ENCODE data around the gene GPR37. TPM values are rescaled to one million over a fixed set of nuclear protein-coding genes. Genes with fewer than 3 reads are reported as not detected.

GPR37 gene
- total RNA-seq (1 to 10 TPM in 5 of 7 donors, under 1 TPM in 2; 0.85 to 6.2 (median 2.2) TPM), polyA plus RNA-seq (under 1 TPM in 2 of 3 donors, not detected in 1; 0.05 to 0.13 TPM)
- long read RNA-seq, donor 1, transcript GPR37-201 (2 exons, 3,021 nt): major isoform, 15 of 15 reads
- long read RNA-seq, donor 1, partial matches to known transcripts: 0 of 15 reads
- long read RNA-seq, donor 1, other reads (novel, unspliced or antisense): 0 of 15 reads
- long read RNA-seq, donor 2, transcript GPR37-201 (2 exons, 3,021 nt): major isoform, 9 of 9 reads
- long read RNA-seq, donor 2, partial matches to known transcripts: 0 of 9 reads
- long read RNA-seq, donor 2, other reads (novel, unspliced or antisense): 0 of 9 reads

GRCh38 chr7:124765401-124766352, at the start of gene GPR37:
GPR37 (minus strand) TSS chr7:124765792; CDS start chr7:124764976, 816 bp downstream.
- peak within 1 kb of the TSS; percentile 21 to 71 (median 45) for H3K4me3 ChIP-seq
- DNase-seq: peak; percentile 73
- peaks cover 0 to 26% (median 19%) of the 10 kb centered on the region in 6 donors for H3K4me1 ChIP-seq
- TF ChIP-seq CTCF (IDR thresholded peaks at IDR 0.05 in 8 of 11, conservative IDR thresholded peaks at IDR 0.05 in 3 of 11) (peak in 2 of 11 experiments; percentile 15 to 23), POLR2AphosphoS5 (IDR thresholded peaks at IDR 0.05) (peak in 2 of 3 donors; percentile 52 to 67), POLR2A (IDR thresholded peaks at IDR 0.05) (no peak)
- peak within 1 kb of the TSS in 5 of 8 donors; percentile 13 to 47 (median 33) for H3K27ac ChIP-seq
- intact Hi-C loops (cut with DNase I; ENCODE audit: low total_unique reads): no loop called here
- H3K9me3 ChIP-seq: no peaks in the 10 kb centered on the region
- peaks cover 0 to 65% (median 27%) of the 10 kb centered on the region in 7 donors for H3K27me3 ChIP-seq (replicated peaks in 1 of 7)
- WGBS, 5 donors: 1 to 4% (median 2%) methylated on average over 32 to 81 of the region's 81 CpGs
- H3K36me3 ChIP-seq: no peaks in the 10 kb centered on the region

GRCh38 chr7:124813994-124814798, 48.6 kb upstream of the GPR37 start:
- Histone ChIP-seq H3K36me3 (no peaks in the 10 kb centered on the region), H3K27me3 (replicated peaks in 1 of 7) (peaks cover 0 to 5% (median 0%) of the 10 kb centered on the region in 7 donors), H3K9me3 (peaks cover 0 to 10% (median 0%) of the 10 kb centered on the region in 8 donors), H3K4me1 (no peaks in the 10 kb centered on the region), H3K4me3 (no peak overlapping the region), H3K27ac (no peak overlapping the region)
- DNase-seq: no peak
- intact Hi-C loops (cut with DNase I; ENCODE audit: low total_unique reads): no loop called here
- TF ChIP-seq POLR2AphosphoS5 (IDR thresholded peaks at IDR 0.05) (no peak), CTCF (IDR thresholded peaks at IDR 0.05 in 8 of 11, conservative IDR thresholded peaks at IDR 0.05 in 3 of 11) (no peak), POLR2A (IDR thresholded peaks at IDR 0.05) (no peak)
- WGBS, 5 donors: 81 to 93% (median 90%) methylated on average over 2 of the region's 2 CpGs

GRCh38 chr7:124812764-124813163, 47.2 kb upstream of the GPR37 start:
- intact Hi-C loops (cut with DNase I; ENCODE audit: low total_unique reads): no loop called here
- H3K36me3 ChIP-seq: no peaks in the 10 kb centered on the region

More at GRCh38 chr7:124812764-124813163, 47.2 kb upstream of the GPR37 start:
- Histone ChIP-seq H3K4me1 (no peaks in the 10 kb centered on the region), H3K27ac (no peak overlapping the region), H3K27me3 (replicated peaks in 1 of 7) (peaks cover 0 to 5% (median 0%) of the 10 kb centered on the region in 7 donors), H3K9me3 (no peaks in the 10 kb centered on the region), H3K4me3 (no peak overlapping the region)
- TF ChIP-seq CTCF (IDR thresholded peaks at IDR 0.05 in 8 of 11, conservative IDR thresholded peaks at IDR 0.05 in 3 of 11): no peak
- TF ChIP-seq POLR2AphosphoS5 (IDR thresholded peaks at IDR 0.05): no peak
- no peak for TF ChIP-seq POLR2A (IDR thresholded peaks at IDR 0.05)
- DNase-seq: no peak
- 75 to 96% (median 82%) methylated on average over 2 of the region's 2 CpGs for WGBS, 5 donors

All from spleen (tissue), 13 donors.